ENCODE results near the gene PCDHB5.
"Not testable (repeated sequence)": the region's sequence is repeated elsewhere in the genome, so short reads cannot be mapped to it uniquely, and the experiment has no call there.

DNA sequence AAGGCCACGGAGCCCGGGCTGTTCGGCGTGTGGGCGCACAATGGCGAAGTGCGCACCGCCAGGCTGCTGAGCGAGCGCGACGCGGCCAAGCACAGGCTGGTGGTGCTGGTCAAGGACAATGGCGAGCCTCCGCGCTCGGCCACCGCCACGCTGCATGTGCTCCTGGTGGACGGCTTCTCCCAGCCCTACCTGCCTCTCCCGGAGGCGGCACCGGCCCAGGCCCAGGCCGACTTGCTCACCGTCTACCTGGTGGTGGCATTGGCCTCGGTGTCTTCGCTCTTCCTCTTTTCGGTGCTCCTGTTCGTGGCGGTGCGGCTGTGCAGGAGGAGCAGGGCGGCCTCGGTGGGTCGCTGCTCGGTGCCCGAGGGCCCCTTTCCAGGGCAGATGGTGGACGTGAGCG lies 32.5 kb upstream of the PCDHB5 start:
- TF ChIP-seq, protein P1, sequence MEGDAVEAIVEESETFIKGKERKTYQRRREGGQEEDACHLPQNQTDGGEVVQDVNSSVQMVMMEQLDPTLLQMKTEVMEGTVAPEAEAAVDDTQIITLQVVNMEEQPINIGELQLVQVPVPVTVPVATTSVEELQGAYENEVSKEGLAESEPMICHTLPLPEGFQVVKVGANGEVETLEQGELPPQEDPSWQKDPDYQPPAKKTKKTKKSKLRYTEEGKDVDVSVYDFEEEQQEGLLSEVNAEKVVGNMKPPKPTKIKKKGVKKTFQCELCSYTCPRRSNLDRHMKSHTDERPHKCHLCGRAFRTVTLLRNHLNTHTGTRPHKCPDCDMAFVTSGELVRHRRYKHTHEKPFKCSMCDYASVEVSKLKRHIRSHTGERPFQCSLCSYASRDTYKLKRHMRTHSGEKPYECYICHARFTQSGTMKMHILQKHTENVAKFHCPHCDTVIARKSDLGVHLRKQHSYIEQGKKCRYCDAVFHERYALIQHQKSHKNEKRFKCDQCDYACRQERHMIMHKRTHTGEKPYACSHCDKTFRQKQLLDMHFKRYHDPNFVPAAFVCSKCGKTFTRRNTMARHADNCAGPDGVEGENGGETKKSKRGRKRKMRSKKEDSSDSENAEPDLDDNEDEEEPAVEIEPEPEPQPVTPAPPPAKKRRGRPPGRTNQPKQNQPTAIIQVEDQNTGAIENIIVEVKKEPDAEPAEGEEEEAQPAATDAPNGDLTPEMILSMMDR (IDR thresholded peaks at IDR 0.05): not testable (repeated sequence)
- not testable (repeated sequence) for TF ChIP-seq EZH2 (IDR thresholded peaks at IDR 0.05; ENCODE audit: borderline replicate concordance, insufficient read depth, low read depth, low read length, poor library complexity, severe bottlenecking)

All from B cell (primary cell).